A549 treated with GW870086 at 1 μM for 4 hours (cell line): Measurements from ENCODE around the gene NTMT1. TPM values are rescaled to one million over a fixed set of nuclear protein-coding genes. Genes with fewer than 3 reads are reported as not detected.

ENCODE experiments used
- total RNA-seq: library from RNA; stranded (reverse); fragments of 200-300 nt; extraction: Qiagen RNA extraction; gene quantifications from 5 replicates; pipeline ENCODE4 v1.2.3, GENCODE V29; 2022; ENCODE audit warnings: low read depth

Gene NTMT1
- total RNA-seq: 86.8 to 107 TPM (median 95.0 TPM) in 5 replicates

GRCh38 chr9:129626079-129626624, at the start of gene NTMT1:
Gene NTMT1, plus strand, starts transcription at chr9:129626163. Its CDS starts 6,541 bp downstream, at chr9:129632704.

GRCh38 chr9:129620669-129621295, 5.2 kb upstream of the NTMT1 start, which contains the start of gene C9orf50:
Gene C9orf50, minus strand, starts transcription at chr9:129621101. Its CDS starts 527 bp downstream, at chr9:129620574.

GRCh38 chr9:129641750-129642585, 16.0 kb downstream of the NTMT1 start, which contains the start of gene ASB6:
Gene ASB6, minus strand, starts transcription at chr9:129642151. Its CDS starts 152 bp downstream, at chr9:129641999.

GRCh38 chr9:129665389-129665775, 39.4 kb downstream of the NTMT1 start, which contains the start of gene PRRX2:
Gene PRRX2, plus strand, starts transcription at chr9:129665647. Its CDS starts 221 bp downstream, at chr9:129665868.

Other genes with a start within 250 kb of the NTMT1 start
- gene C9orf50, start 5.1 kb upstream of the NTMT1 start, total RNA-seq: not detected in 5 replicates
- 21.3 to 27.6 TPM (median 25.8 TPM) in 5 replicates for gene ASB6, start 16.0 kb downstream of the NTMT1 start, total RNA-seq
- 6.6 to 12.9 TPM (median 12.4 TPM) in 5 replicates for gene PRRX2, start 39.5 kb downstream of the NTMT1 start, total RNA-seq
- 172 to 205 TPM (median 174 TPM) in 5 replicates for gene PTGES, start 126.9 kb downstream of the NTMT1 start, total RNA-seq
- gene TOR1B, start 177.0 kb downstream of the NTMT1 start, total RNA-seq: 23.7 to 26.4 TPM (median 24.2 TPM) in 5 replicates
- 58.3 to 64.4 TPM (median 63.3 TPM) in 5 replicates for gene TOR1A, start 198.0 kb downstream of the NTMT1 start, total RNA-seq
- 45.9 to 50.4 TPM (median 47.7 TPM) in 5 replicates for gene C9orf78, start 209.1 kb downstream of the NTMT1 start, total RNA-seq
- gene USP20, start 209.3 kb downstream of the NTMT1 start, total RNA-seq: 3.5 to 6.0 TPM (median 4.8 TPM) in 5 replicates